ENCODE measurements around the gene RNF225.
"Not testable (repeated sequence)": the region's sequence is repeated elsewhere in the genome, so short reads cannot be mapped to it uniquely, and the experiment has no call there.

Gene RNF225

DNA sequence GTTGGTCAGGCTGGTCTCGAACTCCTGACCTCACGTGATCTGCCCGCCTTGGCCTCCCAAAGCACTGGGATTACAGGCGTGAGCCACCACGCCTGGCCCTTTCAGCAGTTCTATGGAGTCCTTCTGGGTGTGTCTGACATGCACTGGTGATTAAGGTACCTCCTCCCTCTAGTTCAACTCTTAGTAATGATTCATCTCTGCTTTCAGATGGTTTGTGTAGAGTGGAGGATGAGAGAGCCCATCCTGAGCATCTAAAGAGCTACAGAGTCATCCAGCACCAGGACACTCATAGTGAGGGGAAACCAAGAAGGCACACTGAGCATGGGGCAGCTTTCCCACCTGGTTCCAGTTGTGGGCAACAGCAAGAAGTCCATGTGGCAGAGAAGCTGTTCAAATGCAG, 21.1 kb downstream of the RNF225 start:
- ATAC-seq (replicated peaks; ENCODE audit: extremely low read depth, poor library complexity, severe bottlenecking) (no peak), DNase-seq (ENCODE audit: low spot score in 2 of 2) (no peak)
- Mint-ChIP-seq H3K27ac (ENCODE audit: low read depth) (no peak overlapping the region), H3K4me3 (no peak overlapping the region), H3K36me3 (ENCODE audit: insufficient read depth) (peaks cover 9% of the 10 kb centered on the region), H3K9me3 (no peaks in the 10 kb centered on the region), H3K4me1 (no peaks in the 10 kb centered on the region), H3K27me3 (no peaks in the 10 kb centered on the region)

DNA sequence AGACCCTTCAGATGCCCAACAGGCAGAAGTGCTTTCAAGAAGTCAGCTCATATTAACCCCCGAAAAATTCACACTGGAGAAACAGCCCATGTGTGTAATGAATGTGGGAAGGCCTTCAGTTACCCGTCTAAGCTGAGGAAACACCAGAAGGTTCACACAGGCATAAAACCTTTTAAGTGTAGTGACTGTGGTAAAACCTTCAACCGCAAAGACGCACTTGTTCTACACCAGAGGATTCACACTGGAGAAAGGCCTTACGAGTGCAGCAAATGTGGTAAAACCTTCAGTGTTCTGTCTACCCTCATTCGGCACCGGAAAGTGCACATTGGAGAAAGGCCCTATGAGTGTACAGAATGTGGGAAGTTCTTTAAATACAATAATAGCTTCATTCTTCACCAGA, 21.6 kb downstream of the RNF225 start:
- Mint-ChIP-seq H3K9me3 (no peaks in the 10 kb centered on the region), H3K27ac (ENCODE audit: low read depth) (no peak overlapping the region), H3K4me3 (no peak overlapping the region), H3K4me1 (no peaks in the 10 kb centered on the region), H3K27me3 (no peaks in the 10 kb centered on the region), H3K36me3 (ENCODE audit: insufficient read depth) (peaks cover 9% of the 10 kb centered on the region)
- DNase-seq (ENCODE audit: low spot score in 2 of 2) (no peak), ATAC-seq (replicated peaks; ENCODE audit: extremely low read depth, poor library complexity, severe bottlenecking) (no peak)

DNA sequence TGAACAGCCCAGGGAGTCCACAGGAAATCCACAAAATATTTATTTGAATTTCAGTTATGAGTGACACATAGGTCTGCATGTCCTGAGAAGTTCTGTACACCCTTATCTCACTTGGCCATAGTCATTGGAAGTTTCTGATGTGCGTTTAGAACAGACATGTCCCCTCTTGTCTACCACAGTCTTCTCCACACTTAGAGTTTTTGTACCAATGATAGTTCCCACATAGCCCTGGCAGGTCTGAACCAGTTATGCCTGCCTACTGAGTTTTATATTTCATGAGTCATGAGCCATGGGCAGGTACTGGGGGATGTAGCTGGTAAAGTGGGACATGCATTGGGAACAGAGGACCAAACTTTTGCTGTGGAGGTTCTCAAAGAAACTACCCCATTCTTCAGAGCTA, 33.2 kb downstream of the RNF225 start:
- Mint-ChIP-seq H3K27me3 (no peaks in the 10 kb centered on the region), H3K9me3 (peaks cover 4% of the 10 kb centered on the region), H3K36me3 (ENCODE audit: insufficient read depth) (no peaks in the 10 kb centered on the region), H3K27ac (ENCODE audit: low read depth) (no peak overlapping the region), H3K4me1 (no peaks in the 10 kb centered on the region), H3K4me3 (no peak overlapping the region)
- DNase-seq (ENCODE audit: low spot score in 2 of 2) = no peak
- ATAC-seq (replicated peaks; ENCODE audit: extremely low read depth, poor library complexity, severe bottlenecking) = no peak

DNA sequence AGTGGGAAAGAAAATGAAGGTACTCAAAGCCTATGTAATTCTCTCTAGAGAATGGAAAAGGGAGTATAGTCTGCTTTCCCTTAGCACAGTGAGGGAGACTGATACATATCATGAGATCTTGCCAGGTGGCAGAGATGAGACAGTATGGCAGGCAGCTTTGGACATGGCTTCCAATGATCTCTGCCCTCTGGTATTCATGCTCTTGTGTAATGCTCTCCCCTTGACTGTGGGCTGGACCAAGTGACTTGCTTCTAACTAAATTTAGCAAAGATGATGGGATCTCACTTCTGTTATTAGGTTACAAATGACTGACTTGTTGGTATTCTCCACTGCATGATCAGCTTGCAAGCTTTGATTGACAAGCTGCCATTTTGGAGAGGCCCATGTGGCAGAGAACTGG, 34.3 kb downstream of the RNF225 start:
- no peak for DNase-seq (ENCODE audit: low spot score in 2 of 2)
- no peaks in the 10 kb centered on the region for H3K4me1 Mint-ChIP-seq
- H3K27ac Mint-ChIP-seq (ENCODE audit: low read depth) = no peak overlapping the region
- no peaks in the 10 kb centered on the region for H3K27me3 Mint-ChIP-seq
- H3K36me3 Mint-ChIP-seq (ENCODE audit: insufficient read depth) = no peaks in the 10 kb centered on the region
- no peak for ATAC-seq (replicated peaks; ENCODE audit: extremely low read depth, poor library complexity, severe bottlenecking)
- no peak overlapping the region for H3K4me3 Mint-ChIP-seq
- H3K9me3 Mint-ChIP-seq = peaks cover 4% of the 10 kb centered on the region

DNA sequence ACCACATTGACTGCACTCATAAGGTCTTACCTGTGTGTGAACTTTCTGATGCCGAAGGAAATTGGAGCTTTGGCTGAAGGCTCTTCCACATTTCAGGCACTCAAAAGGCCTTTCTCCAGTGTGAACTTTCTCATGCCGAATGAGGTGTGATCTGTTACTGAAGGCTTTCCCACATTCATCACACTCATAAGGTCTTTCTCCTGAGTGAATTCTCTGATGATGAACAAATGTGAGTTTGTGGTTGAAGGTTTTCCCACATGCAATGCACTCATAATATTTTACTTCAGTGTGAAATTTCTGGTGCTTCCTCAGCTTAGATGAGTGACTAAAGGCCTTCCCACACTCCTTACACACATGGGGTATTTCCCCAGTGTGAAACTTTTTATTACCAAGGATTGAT, 38.8 kb downstream of the RNF225 start:
- no peak overlapping the region for H3K27ac Mint-ChIP-seq (ENCODE audit: low read depth)

DNA sequence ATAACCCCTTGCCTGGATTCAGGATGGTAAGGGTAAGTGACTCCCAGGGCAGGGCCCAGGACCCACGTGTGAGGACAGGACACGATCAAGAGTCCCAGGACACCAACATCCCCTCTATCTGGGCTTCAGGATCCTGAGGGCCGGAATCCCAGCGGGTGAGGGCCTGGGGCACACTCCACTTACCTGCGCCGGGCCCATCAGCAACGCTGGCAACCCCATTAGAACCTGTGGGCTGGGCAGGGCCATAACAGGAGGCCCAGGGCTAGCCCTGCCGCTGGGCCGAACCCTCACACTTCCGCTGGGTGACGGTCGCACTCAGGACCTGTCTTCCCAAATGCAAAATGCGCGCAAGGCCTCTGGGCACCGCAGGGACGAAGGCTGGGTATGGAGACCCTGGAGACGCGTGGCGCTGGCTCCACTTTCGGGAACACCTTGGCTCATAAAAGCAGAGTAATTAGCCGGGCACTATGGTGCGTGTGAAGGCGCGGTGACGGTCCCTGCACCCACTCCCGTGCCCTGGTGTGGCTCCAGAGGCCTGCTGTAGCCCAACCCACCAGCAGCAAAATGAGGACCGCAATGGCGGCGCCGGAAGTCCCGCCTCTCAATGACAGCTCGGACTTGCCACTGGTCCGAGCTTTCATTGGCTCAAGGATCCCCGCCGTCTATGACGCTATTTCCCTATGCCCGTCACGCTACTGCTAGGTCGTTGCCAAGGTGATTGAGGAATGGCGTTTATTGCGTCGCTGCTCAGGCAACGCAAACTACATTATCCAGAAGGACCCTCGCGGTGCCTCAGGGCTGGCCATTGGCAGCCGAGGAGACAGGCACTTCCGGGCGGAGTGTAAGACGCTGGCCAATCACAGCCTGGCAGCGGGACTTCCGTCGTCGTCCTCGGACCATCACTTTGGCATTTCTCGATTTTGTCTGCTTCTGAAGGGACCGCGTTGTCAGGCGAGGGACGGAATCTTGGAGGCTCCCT, 44.4 kb downstream of the RNF225 start, which contains the start of gene ZNF132:
ZNF132 (minus strand) TSS at position 578 of the 979 bp plus-strand sequence; CDS start at position 246, 332 bp downstream.
- peaks cover 21% of the 10 kb centered on the region for H3K36me3 Mint-ChIP-seq (ENCODE audit: insufficient read depth)
- DNase-seq (ENCODE audit: low spot score in 2 of 2) (peak; percentile 73 to 95), ATAC-seq (replicated peaks; ENCODE audit: extremely low read depth, poor library complexity, severe bottlenecking) (peak; percentile 99)
- peaks cover 27% of the 10 kb centered on the region for H3K4me1 Mint-ChIP-seq
- peak within 1 kb of the TSS; percentile 94 for H3K4me3 Mint-ChIP-seq
- peaks cover 10% of the 10 kb centered on the region for H3K27me3 Mint-ChIP-seq
- H3K9me3 Mint-ChIP-seq = peaks cover 19% of the 10 kb centered on the region
- H3K27ac Mint-ChIP-seq (ENCODE audit: low read depth) = peak within 1 kb of the TSS; percentile 97

More for the DNA sequence above, 38.8 kb downstream of the RNF225 start:
- Mint-ChIP-seq H3K36me3 (ENCODE audit: insufficient read depth) (peaks cover 14% of the 10 kb centered on the region), H3K9me3 (peaks cover 20% of the 10 kb centered on the region), H3K4me3 (no peak overlapping the region), H3K27me3 (no peaks in the 10 kb centered on the region), H3K4me1 (peaks cover 13% of the 10 kb centered on the region)
- ATAC-seq (replicated peaks; ENCODE audit: extremely low read depth, poor library complexity, severe bottlenecking) (no peak), DNase-seq (ENCODE audit: low spot score in 2 of 2) (no peak)

DNA sequence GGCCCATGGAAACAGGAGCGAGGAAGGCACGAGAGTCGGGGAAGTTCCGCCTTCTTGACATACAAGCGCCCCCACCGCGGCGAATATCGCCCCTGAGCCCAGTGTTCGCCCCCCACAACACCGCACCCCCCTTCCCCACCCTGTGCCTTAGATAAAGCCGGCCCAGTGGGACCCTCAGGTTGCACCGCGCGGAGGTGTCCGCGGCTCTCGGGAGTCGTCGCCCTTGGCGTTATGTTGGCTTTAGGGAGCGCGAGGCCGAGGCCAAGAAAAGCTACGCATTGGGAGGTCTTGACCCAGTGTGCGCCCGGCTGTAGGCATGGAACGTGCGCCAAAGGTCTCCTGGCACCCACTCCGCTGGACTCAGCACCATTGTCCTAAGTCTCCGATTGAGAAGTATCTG, 45.1 kb downstream of the RNF225 start:
- peaks cover 27% of the 10 kb centered on the region for H3K4me1 Mint-ChIP-seq
- DNase-seq (ENCODE audit: low spot score in 2 of 2) = no peak
- H3K27ac Mint-ChIP-seq (ENCODE audit: low read depth) = peak overlapping the region; percentile 97
- peaks cover 19% of the 10 kb centered on the region for H3K9me3 Mint-ChIP-seq
- peaks cover 10% of the 10 kb centered on the region for H3K27me3 Mint-ChIP-seq
- peak overlapping the region; percentile 94 for H3K4me3 Mint-ChIP-seq
- peaks cover 15% of the 10 kb centered on the region for H3K36me3 Mint-ChIP-seq (ENCODE audit: insufficient read depth)
- no peak for ATAC-seq (replicated peaks; ENCODE audit: extremely low read depth, poor library complexity, severe bottlenecking)

DNA sequence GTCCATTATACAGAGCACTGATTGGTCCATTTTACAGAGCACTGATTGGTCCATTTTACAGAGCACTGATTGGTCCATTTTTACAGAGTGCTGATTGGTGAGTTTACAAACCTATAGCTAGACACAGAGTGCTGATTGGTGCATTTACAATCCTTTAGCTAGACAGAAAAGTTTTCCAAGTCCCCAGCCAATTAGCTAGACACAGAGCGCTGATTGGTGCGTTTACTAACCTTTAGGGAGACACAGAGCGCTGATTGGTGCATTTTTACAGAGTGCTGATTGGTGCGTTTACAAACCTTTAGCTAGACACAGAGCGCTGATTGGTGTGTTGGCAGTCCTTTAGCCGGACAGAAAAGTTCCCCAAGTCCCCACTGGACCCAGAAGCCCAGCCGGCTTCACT, 47.5 kb downstream of the RNF225 start:
- ATAC-seq (replicated peaks; ENCODE audit: extremely low read depth, poor library complexity, severe bottlenecking) = not testable (repeated sequence)
- H3K4me1 Mint-ChIP-seq = peaks cover 21% of the 10 kb centered on the region

More for the DNA sequence above, 47.5 kb downstream of the RNF225 start:
- H3K9me3 Mint-ChIP-seq = peaks cover 14% of the 10 kb centered on the region
- H3K27me3 Mint-ChIP-seq = peaks cover 28% of the 10 kb centered on the region
- DNase-seq (ENCODE audit: low spot score in 2 of 2); H3K27ac Mint-ChIP-seq (ENCODE audit: low read depth); H3K4me3 Mint-ChIP-seq: not testable (repeated sequence)
- H3K36me3 Mint-ChIP-seq (ENCODE audit: insufficient read depth) = peaks cover 10% of the 10 kb centered on the region
